Osteoblast (primary cell): ENCODE results near the gene CCDC174. TPM values are rescaled to one million over a fixed set of nuclear protein-coding genes. Genes with fewer than 3 reads are reported as not detected.

Experiments
- DNase-seq: peaks from one replicate; pipeline ENCODE4 v3.0.0; 2011; ENCODE audit warnings: low spot score, mixed read lengths; ENCODE audit not compliant: insufficient read length; ENCODE audit errors: missing footprints
- H2AFZ ChIP-seq: 2 replicates; pipeline ENCODE4 v1.6.0; 2011; ENCODE audit warnings: mild to moderate bottlenecking, low read length
- H3K27ac ChIP-seq: 2 replicates; pipeline ENCODE4 v1.5.1; 2011; ENCODE audit warnings: mild to moderate bottlenecking, low read depth, low read length, moderate library complexity
- H3K27me3 ChIP-seq: 2 replicates; pipeline ENCODE4 v1.6.0; 2012; ENCODE audit warnings: mild to moderate bottlenecking, control low read depth, inconsistent platforms, low read length, moderate library complexity; ENCODE audit not compliant: insufficient read depth
- H3K36me3 ChIP-seq: 2 replicates; pipeline ENCODE4 v1.5.1; 2011; ENCODE audit warnings: mild to moderate bottlenecking, low read length, control low read depth, moderate library complexity; ENCODE audit not compliant: insufficient read depth
- H3K4me1 ChIP-seq: 2 replicates; pipeline ENCODE4 v1.5.1; 2011; ENCODE audit warnings: mild to moderate bottlenecking, low read length, control low read depth, moderate library complexity; ENCODE audit not compliant: insufficient read depth
- H3K4me2 ChIP-seq: 2 replicates; pipeline ENCODE4 v1.6.0; 2011; ENCODE audit warnings: mild to moderate bottlenecking, low read length; ENCODE audit not compliant: insufficient read depth
- H3K4me3 ChIP-seq: fragments of 200-600 bp; sonication (generic); 3 replicates; pipeline ENCODE4 v1.5.1; 2012; ENCODE audit warnings: mild to moderate bottlenecking, low read length, inconsistent platforms; ENCODE audit not compliant: insufficient read depth
- H3K79me2 ChIP-seq: 2 replicates; pipeline ENCODE4 v1.6.0; 2012; ENCODE audit warnings: mild to moderate bottlenecking, low read length, control low read depth, inconsistent platforms; ENCODE audit not compliant: insufficient read depth
- H3K9me3 ChIP-seq: 2 replicates; pipeline ENCODE4 v1.5.1; 2011; ENCODE audit warnings: low read depth, low read length, control low read depth
- H4K20me1 ChIP-seq: 2 replicates; pipeline ENCODE4 v1.6.0; 2012; ENCODE audit warnings: mild to moderate bottlenecking, low read length, control low read depth; ENCODE audit not compliant: insufficient read depth
- CTCF ChIP-seq: IDR thresholded peaks from 2 replicates; pipeline ENCODE4 v1.5.1; 2011; ENCODE audit warnings: mild to moderate bottlenecking, low read depth, low read length, moderate library complexity; ENCODE audit errors: extremely low read depth
- total RNA-seq: library from RNA; depleted of rRNA; stranded (reverse); fragments of >200 nt; gene quantifications from 2 replicates; pipeline ENCODE4 v1.2.3, GENCODE V29; 2012

CCDC174 gene
- total RNA-seq, 1 donor, result 14.5 TPM

GRCh38 chr3:14660942-14661341 lies 9.4 kb downstream of the CCDC174 start:
- no peak overlapping the region for H2AFZ ChIP-seq
- H3K27me3 ChIP-seq, result no peaks in the 10 kb centered on the region
- H4K20me1 ChIP-seq, result peaks cover 3% of the 10 kb centered on the region
- TF ChIP-seq CTCF, result no peak
- no peak for DNase-seq
- no peak overlapping the region for H3K27ac ChIP-seq
- no peaks in the 10 kb centered on the region for H3K9me3 ChIP-seq
- H3K36me3 ChIP-seq, result peaks cover 88% of the 10 kb centered on the region
- no peak overlapping the region for H3K4me3 ChIP-seq
- no peaks in the 10 kb centered on the region for H3K4me1 ChIP-seq
- H3K4me2 ChIP-seq, result no peak overlapping the region
- H3K79me2 ChIP-seq, result no peaks in the 10 kb centered on the region

- Histone ChIP-seq H3K36me3 (peaks cover 93% of the 10 kb centered on the region), H3K4me2 (no peak overlapping the region), H3K4me3 (no peak overlapping the region), H4K20me1 (no peaks in the 10 kb centered on the region), H3K79me2 (no peaks in the 10 kb centered on the region), H3K27ac (no peak overlapping the region), H2AFZ (no peak overlapping the region), H3K9me3 (no peaks in the 10 kb centered on the region), H3K27me3 (no peaks in the 10 kb centered on the region), H3K4me1 (no peaks in the 10 kb centered on the region)
- no peak for TF ChIP-seq CTCF
- no peak for DNase-seq
Measured at GRCh38 chr3:14663396-14664135, 12.0 kb downstream of the CCDC174 start.

GRCh38 chr3:14664170-14664569 lies 12.6 kb downstream of the CCDC174 start:
- H4K20me1 ChIP-seq, result no peaks in the 10 kb centered on the region
- H3K4me2 ChIP-seq, result no peak overlapping the region
- no peaks in the 10 kb centered on the region for H3K9me3 ChIP-seq
- no peaks in the 10 kb centered on the region for H3K79me2 ChIP-seq
- no peak overlapping the region for H3K4me3 ChIP-seq
- H3K4me1 ChIP-seq, result no peaks in the 10 kb centered on the region
- no peaks in the 10 kb centered on the region for H3K27me3 ChIP-seq
- no peak for DNase-seq
- H3K27ac ChIP-seq, result no peak overlapping the region
- peaks cover 92% of the 10 kb centered on the region for H3K36me3 ChIP-seq
- no peak overlapping the region for H2AFZ ChIP-seq
- TF ChIP-seq CTCF, result no peak

- H3K4me3 ChIP-seq, result no peak overlapping the region
- no peaks in the 10 kb centered on the region for H3K9me3 ChIP-seq
- no peak for TF ChIP-seq CTCF
- no peak overlapping the region for H2AFZ ChIP-seq
- no peaks in the 10 kb centered on the region for H3K4me1 ChIP-seq
- DNase-seq, result no peak
- H3K79me2 ChIP-seq, result no peaks in the 10 kb centered on the region
- no peak overlapping the region for H3K27ac ChIP-seq
- peaks cover 47% of the 10 kb centered on the region for H3K36me3 ChIP-seq
- no peaks in the 10 kb centered on the region for H3K27me3 ChIP-seq
- no peak overlapping the region for H3K4me2 ChIP-seq
- H4K20me1 ChIP-seq, result no peaks in the 10 kb centered on the region
Measured at GRCh38 chr3:14672588-14672987, 21.0 kb downstream of the CCDC174 start.
